ENCODE results near the gene RACGAP1. TPM values are rescaled to one million over a fixed set of nuclear protein-coding genes. Genes with fewer than 3 reads are reported as not detected.
A peak's percentile ranks its signal among the peaks of the same experiment; 100 is the strongest.
"Not testable (repeated sequence)": the region's sequence is repeated elsewhere in the genome, so short reads cannot be mapped to it uniquely, and the experiment has no call there.

The RACGAP1 gene
- total and polyA plus RNA-seq, 8 donors: 20.7 to 79.4 (median 43.4) TPM

GRCh38 chr12:50032854-50033581, 7.7 kb upstream of the RACGAP1 start:
- TF ChIP-seq CTCF (IDR thresholded peaks at IDR 0.05): no peak
- Histone ChIP-seq H3K27me3 (peaks cover 3 to 14% of the 10 kb centered on the region in 2 donors), H3K9me3 (no peaks in the 10 kb centered on the region), H3K36me3 (no peaks in the 10 kb centered on the region), H3K4me1 (peaks cover 0 to 15% of the 10 kb centered on the region in 2 donors), H3K27ac (peak overlapping the region in 1 of 2 donors; percentile 84), H3K4me3 (peak overlapping the region; percentile 21 to 46)
- DNase-seq (peak in 2 of 4 donors; percentile 47 to 88), ATAC-seq (peak; percentile 81)
- intact Hi-C loops (cut with DNase I): no loop called here

DNA sequence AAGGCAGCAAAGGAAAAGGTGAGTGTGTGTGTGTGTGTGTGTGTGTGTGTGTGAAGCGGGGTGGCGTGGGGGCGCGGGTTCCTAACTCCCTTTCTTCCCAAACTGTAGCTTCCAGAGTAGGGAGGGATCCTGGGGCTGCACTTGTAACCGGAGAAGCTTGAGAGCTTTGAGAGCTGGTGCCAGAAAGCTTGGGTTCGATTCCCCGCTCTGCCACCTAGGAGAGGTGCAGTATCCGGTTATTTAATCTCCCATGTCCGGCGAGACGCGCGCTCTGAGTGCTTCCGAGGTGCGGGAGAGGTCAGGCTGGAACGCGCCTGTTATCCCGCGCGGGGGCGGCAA, 7.2 kb upstream of the RACGAP1 start:
- peak; percentile 22 for ATAC-seq
- intact Hi-C loops (cut with DNase I): no loop called here
- no peak for DNase-seq

DNA sequence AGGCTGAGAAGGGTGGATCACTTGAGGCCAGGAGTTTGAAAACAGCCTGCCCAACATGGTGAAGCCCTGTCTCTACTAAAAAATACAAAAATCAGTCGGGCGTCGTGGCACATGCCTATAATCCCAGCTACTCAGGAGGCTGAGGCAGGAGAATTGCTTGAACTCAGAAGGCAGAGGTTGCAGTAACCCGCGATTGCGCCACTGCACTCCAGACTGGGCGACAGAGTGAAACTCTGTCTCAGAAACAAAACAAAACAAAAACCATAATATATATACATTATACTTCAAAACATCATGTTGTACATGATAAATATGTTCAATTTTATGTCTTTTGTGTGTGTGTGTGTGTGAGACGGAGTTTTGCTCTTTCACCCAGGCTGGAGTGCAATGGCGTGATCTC, 5.2 kb upstream of the RACGAP1 start:
- DNase-seq; H3K4me3 ChIP-seq; intact Hi-C loops (cut with DNase I); H3K36me3 ChIP-seq; H3K27ac ChIP-seq; H3K9me3 ChIP-seq; ATAC-seq: not testable (repeated sequence)
- H3K27me3 ChIP-seq: peaks cover 3 to 14% of the 10 kb centered on the region in 2 donors
- peaks cover 0 to 22% of the 10 kb centered on the region in 2 donors for H3K4me1 ChIP-seq

More for the DNA sequence above, 7.2 kb upstream of the RACGAP1 start:
- no peak for TF ChIP-seq CTCF (IDR thresholded peaks at IDR 0.05)
- Histone ChIP-seq H3K27me3 (peaks cover 3 to 14% of the 10 kb centered on the region in 2 donors), H3K36me3 (no peaks in the 10 kb centered on the region), H3K27ac (peak overlapping the region in 1 of 2 donors; percentile 84), H3K4me1 (peaks cover 0 to 15% of the 10 kb centered on the region in 2 donors), H3K9me3 (no peaks in the 10 kb centered on the region), H3K4me3 (peak overlapping the region; percentile 21 to 46)

DNA sequence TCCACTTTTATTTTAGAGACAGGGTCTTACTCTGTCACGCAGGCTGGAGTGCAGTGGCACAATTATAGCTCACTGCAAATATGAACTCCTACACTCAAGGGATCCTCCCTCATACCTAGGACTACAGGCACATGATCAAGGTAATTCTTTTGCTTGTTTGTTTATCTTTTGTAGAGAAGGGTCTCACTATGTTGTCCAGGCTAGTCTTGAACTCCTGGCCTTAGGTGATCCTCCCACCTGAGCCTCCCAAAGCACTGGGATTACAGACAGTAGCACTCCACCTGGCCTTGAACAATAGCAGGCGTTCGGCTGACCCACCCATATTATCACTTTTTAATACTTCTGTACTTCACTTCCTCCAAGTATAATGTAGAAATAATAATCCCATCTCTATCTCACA, 1.4 kb upstream of the RACGAP1 start:
- H3K36me3 ChIP-seq: no peaks in the 10 kb centered on the region
- TF ChIP-seq CTCF (IDR thresholded peaks at IDR 0.05): no peak
- intact Hi-C loops (cut with DNase I): no loop called here
- ATAC-seq (no peak), DNase-seq (no peak)
- H3K4me3 ChIP-seq: no peak overlapping the region
- no peak overlapping the region for H3K27ac ChIP-seq
- no peaks in the 10 kb centered on the region for H3K9me3 ChIP-seq
- peaks cover 6 to 22% of the 10 kb centered on the region in 2 donors for H3K4me1 ChIP-seq
- H3K27me3 ChIP-seq: no peaks in the 10 kb centered on the region

GRCh38 chr12:50024805-50025186, 498 bp downstream of the RACGAP1 start:
- no peaks in the 10 kb centered on the region for H3K27me3 ChIP-seq
- intact Hi-C loops (cut with DNase I): no loop called here
- TF ChIP-seq CTCF (IDR thresholded peaks at IDR 0.05): no peak
- no peaks in the 10 kb centered on the region for H3K9me3 ChIP-seq
- H3K4me1 ChIP-seq: peaks cover 6 to 22% of the 10 kb centered on the region in 2 donors
- peak overlapping the region; percentile 57 to 77 for H3K4me3 ChIP-seq
- H3K36me3 ChIP-seq: no peaks in the 10 kb centered on the region
- ATAC-seq (peak; percentile 39), DNase-seq (peak in 1 of 4 donors; percentile 10)
- H3K27ac ChIP-seq: peak overlapping the region; percentile 40 to 74

All from left lung (tissue), 10 donors.